Ovary (tissue), 9 donors: ENCODE measurements around the gene CAMK1. TPM values are rescaled to one million over a fixed set of nuclear protein-coding genes. Genes with fewer than 3 reads are reported as not detected.

Experiments
- DNase-seq, 5 donors: peaks; one replicate each; pipeline ENCODE4 v3.0.0-alpha.2; 2019 to 2020
- H3K27ac ChIP-seq, 2 donors: fragments of 200-600 bp; one replicate each; pipeline versions ENCODE4 v1.5.1 to v1.8.0; 2019 to 2022
- H3K27me3 ChIP-seq: fragments of 200-600 bp; one replicate; pipeline ENCODE4 v1.8.0; 2022
- H3K36me3 ChIP-seq: fragments of 200-600 bp; sonication (generic); one replicate; pipeline ENCODE4 v1.5.1; 2019
- H3K4me1 ChIP-seq: one replicate; pipeline ENCODE4 v1.8.1; 2013; ENCODE audit warnings: mild to moderate bottlenecking, moderate library complexity; ENCODE audit not compliant: insufficient read depth
- H3K4me3 ChIP-seq: fragments of 200-600 bp; sonication (generic); one replicate; pipeline ENCODE4 v1.5.1; 2017
- H3K9me3 ChIP-seq, 2 donors: fragments of 200-600 bp in 1 of 2; sonication (generic) in 1 of 2; one replicate each; pipeline versions ENCODE4 v1.5.1 to v1.8.1; 2013 to 2019; ENCODE audit warnings: mild to moderate bottlenecking in 1 of 2, moderate library complexity in 1 of 2
- CTCF ChIP-seq, 3 donors: fragments of 450-650 bp in 2 of 3; fragments of 200-600 bp in 1 of 3; IDR thresholded peaks; one replicate each; pipeline versions ENCODE4 v1.5.1 to v1.8.0; 2016 to 2022; ENCODE audit warnings: antibody characterized with exemption in 3 of 3, mild to moderate bottlenecking in 1 of 3
- EP300 ChIP-seq: sonication (generic); formaldehyde crosslinking; IDR thresholded peaks from one replicate; pipeline ENCODE4 v1.6.1; 2017; ENCODE audit warnings: antibody characterized with exemption
- POLR2A ChIP-seq: fragments of 450-650 bp; IDR thresholded peaks from one replicate; pipeline ENCODE4 v1.6.1; 2017; ENCODE audit warnings: antibody characterized with exemption, mild to moderate bottlenecking, moderate library complexity
- WGBS, 3 donors: extraction: QIAGEN DNeasy Blood & Tissue Kit in 1 of 3; methylation state at CpG; one replicate each; pipeline versions ENCODE4 v1.1.5 to v1.1.7; 2013 to 2017; 5-methylcytosine and 5-hydroxymethylcytosine counted together
- intact Hi-C, 4 donors: fragments of 100-400 bp; cut with DNase I; formaldehyde crosslinking; loops; one replicate each; pipeline versions ENCODE4 v1.11.0 to v1.15.1; 2022 to 2023
- polyA plus RNA-seq, 2 donors: library from polyadenylated mRNA; stranded (reverse); fragments of 200-250 nt in 1 of 2; fragments of 350-450 nt in 1 of 2; fragmentation: Illumina TruSeq in 1 of 2; extraction: RNeasy Lipid Tissue Mini Kit (QIAGEN cat#74804) in 1 of 2; gene quantifications; one replicate each; pipeline ENCODE4 v1.2.3, GENCODE V29; 2013 to 2014
- total RNA-seq, 7 donors: library from RNA; depleted of rRNA in 2 of 7; stranded (reverse); fragments of >200 nt in 2 of 7; fragmentation: NEBNext Ultra II Directional in 3 of 7; extraction: Animal tissue kit (Norgen Biotek cat#: 25700) in 3 of 7; gene quantifications; one replicate each; pipeline versions ENCODE4 v1.1.0 to v1.2.4, GENCODE V29; 2016 to 2023
- donor health status: DM: no; HTN: no; CAD: no; lungs with moderate emphysema.
- donor health status: DM: no; HTN: no; CAD: no.
- donor health status: Bipolar disorder and iron deficiency.
- donor health status: DM: yes; HTN: yes; CAD: no.
- donor health status: DM: no; HTN: no; CAD: no.
- donor health status: DM: yes; HTN: yes; CAD: no.

Gene CAMK1
- total and polyA plus RNA-seq, 9 donors = 34.8 to 67.3 (median 46.6) TPM

- H3K27ac ChIP-seq = peak overlapping the region; percentile 68 to 96
- no peak for TF ChIP-seq EP300
- no peak for TF ChIP-seq POLR2A
- no peak for TF ChIP-seq CTCF (IDR thresholded peaks at IDR 0.05)
- H3K4me1 ChIP-seq = peaks cover 9% of the 10 kb centered on the region
- intact Hi-C loops = loop anchor here in 3 of 4 donors (2.0 to 10.0 kb wide), 2 partner anchors 21 to 57 kb away; partner anchors contain the start of gene BRPF1 (in 1 of the 3)
- peak overlapping the region; percentile 58 for H3K4me3 ChIP-seq
- H3K27me3 ChIP-seq = no peaks in the 10 kb centered on the region
- no peak for DNase-seq
- no peaks in the 10 kb centered on the region for H3K9me3 ChIP-seq
- WGBS, 3 donors = 15 to 17% (median 17%) methylated on average over 14 of the region's 14 CpGs
- no peaks in the 10 kb centered on the region for H3K36me3 ChIP-seq
Observed at GRCh38 chr3:9791790-9792404, 22.1 kb upstream of the CAMK1 start.

- no peak overlapping the region for H3K27ac ChIP-seq
- no peak overlapping the region for H3K4me3 ChIP-seq
- H3K4me1 ChIP-seq = peaks cover 9% of the 10 kb centered on the region
- no peaks in the 10 kb centered on the region for H3K36me3 ChIP-seq
- intact Hi-C loops = loop anchor here in 1 of 4 donors (10.0 kb wide), 1 partner anchor 56 kb away; the partner anchor contains the start of gene BRPF1
- no peaks in the 10 kb centered on the region for H3K27me3 ChIP-seq
- DNase-seq = no peak
- no peaks in the 10 kb centered on the region for H3K9me3 ChIP-seq
- WGBS, 3 donors = 74 to 86% (median 82%) methylated on average over 11 of the region's 11 CpGs
- TF ChIP-seq POLR2A = no peak
Observed at GRCh38 chr3:9791127-9791526, 21.4 kb upstream of the CAMK1 start.

- TF ChIP-seq POLR2A = no peak
- no peak for TF ChIP-seq EP300
- no peak for TF ChIP-seq CTCF (IDR thresholded peaks at IDR 0.05)
- H3K4me1 ChIP-seq = peaks cover 3% of the 10 kb centered on the region
- no peak overlapping the region for H3K27ac ChIP-seq
- H3K27me3 ChIP-seq = no peaks in the 10 kb centered on the region
- no peak overlapping the region for H3K4me3 ChIP-seq
- H3K36me3 ChIP-seq = no peaks in the 10 kb centered on the region
- no peak for DNase-seq
- intact Hi-C loops = no loop called here
- 80 to 83% (median 81%) methylated on average over 6 of the region's 6 CpGs for WGBS, 3 donors
- no peaks in the 10 kb centered on the region for H3K9me3 ChIP-seq
Observed at GRCh38 chr3:9787714-9788113, 18.0 kb upstream of the CAMK1 start.

- no peak overlapping the region for H3K4me3 ChIP-seq
- WGBS, 3 donors = 84 to 96% (median 89%) methylated on average over 13 of the region's 13 CpGs
- H3K27ac ChIP-seq = no peak overlapping the region
- no peaks in the 10 kb centered on the region for H3K36me3 ChIP-seq
- intact Hi-C loops = no loop called here
- H3K9me3 ChIP-seq = no peaks in the 10 kb centered on the region
- DNase-seq = no peak
- H3K27me3 ChIP-seq = no peaks in the 10 kb centered on the region
- H3K4me1 ChIP-seq = peaks cover 3% of the 10 kb centered on the region
- TF ChIP-seq EP300 (no peak), POLR2A (no peak), CTCF (IDR thresholded peaks at IDR 0.05) (no peak)
Observed at GRCh38 chr3:9786825-9787669, 17.3 kb upstream of the CAMK1 start.
